Measurements from ENCODE around the gene EIF2B4. TPM values are rescaled to one million over a fixed set of nuclear protein-coding genes. Genes with fewer than 3 reads are reported as not detected.

EIF2B4 gene
- total and polyA plus RNA-seq, 9 of the 15 experiments (the other 6 are each of a cell fraction or from before 2014, with no cell fraction given), result 29.7 to 80.3 (median 58.9) TPM

DNA sequence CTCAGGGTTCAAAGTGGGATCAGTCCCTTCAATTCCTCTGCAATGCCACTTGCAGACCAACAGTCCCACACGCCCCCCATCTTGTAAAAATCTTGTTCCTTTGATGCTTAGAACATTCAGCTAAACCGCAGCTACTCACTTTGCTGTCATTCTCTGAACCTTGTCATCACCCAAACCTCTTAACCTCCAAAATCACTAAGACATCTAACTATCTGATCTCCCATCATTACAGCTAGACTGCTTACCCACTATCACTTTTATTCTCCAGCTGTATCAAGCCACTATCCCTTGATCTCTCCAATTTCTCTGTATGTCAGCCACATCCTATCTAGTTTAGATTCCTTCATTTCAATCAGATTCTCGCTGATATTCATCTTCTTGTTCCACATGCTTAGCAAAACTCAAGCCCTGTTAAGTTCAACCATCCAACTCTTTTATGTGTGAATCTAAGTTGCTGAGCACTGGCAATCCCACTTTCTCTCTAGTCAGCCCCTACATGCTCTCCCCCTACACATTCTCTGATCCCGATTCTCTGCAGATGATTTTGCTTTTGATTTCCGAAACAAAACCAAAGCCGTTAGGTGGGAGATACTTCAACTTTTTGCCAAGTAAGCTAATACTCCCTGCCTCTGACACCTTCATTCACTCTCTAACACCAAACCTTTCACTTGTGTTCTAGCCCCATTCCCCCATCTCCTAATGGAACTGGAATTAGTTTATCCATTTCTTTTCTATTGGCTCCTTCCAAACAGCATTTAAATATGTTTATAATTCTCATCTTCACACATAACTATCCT lies 18.1 kb downstream of the EIF2B4 start:
- 65% methylated on average over 6 of the region's 6 CpGs for WGBS (ENCODE audit: insufficient coverage, low coverage, missing lambda C conversion rate)
- peaks cover 17% of the 10 kb centered on the region; the same call in 2 of the 3 replicates for H3K36me3 ChIP-seq (ENCODE audit: control insufficient read depth, insufficient read depth, low read length)
- H3K79me2 ChIP-seq (ENCODE audit: control insufficient read depth, insufficient read depth, low read length), result peaks cover 93% of the 10 kb centered on the region
- FAIRE-seq (no peak), ATAC-seq (no peak), DNase-seq (ENCODE audit: extremely low read depth in 1 of 4, low spot score in 3 of 4) (no peak)
- no peaks in the 10 kb centered on the region for H4K20me1 ChIP-seq (replicated peaks; ENCODE audit: control insufficient read depth, insufficient read depth, low read length)
- no peak overlapping the region for H3K9ac ChIP-seq (ENCODE audit: insufficient read depth in 1 of 2, low read depth in 2 of 2, low read length in 2 of 2)
- no peaks in the 10 kb centered on the region for H3K9me3 ChIP-seq (replicated peaks; ENCODE audit: control insufficient read depth, insufficient read depth, low read depth, low read length)
- TF ChIP-seq ZNF316 (IDR thresholded peaks at IDR 0.05) (peak; percentile 84), MAFG (tag; conservative IDR thresholded peaks at IDR 0.05) (peak; percentile 54; the same call in 1 of the 2 replicates), MAFF (IDR thresholded peaks at IDR 0.05; ENCODE audit: low read length) (peak; percentile 45; the same call in 1 of the 2 replicates), NEUROD1 (IDR thresholded peaks at IDR 0.05; ENCODE audit: borderline replicate concordance, low read depth, low read length, partially characterized antibody) (no peak), C11orf30 (IDR thresholded peaks at IDR 0.05; ENCODE audit: low read depth) (peak; percentile 75)
- TF ChIP-seq, protein P1, sequence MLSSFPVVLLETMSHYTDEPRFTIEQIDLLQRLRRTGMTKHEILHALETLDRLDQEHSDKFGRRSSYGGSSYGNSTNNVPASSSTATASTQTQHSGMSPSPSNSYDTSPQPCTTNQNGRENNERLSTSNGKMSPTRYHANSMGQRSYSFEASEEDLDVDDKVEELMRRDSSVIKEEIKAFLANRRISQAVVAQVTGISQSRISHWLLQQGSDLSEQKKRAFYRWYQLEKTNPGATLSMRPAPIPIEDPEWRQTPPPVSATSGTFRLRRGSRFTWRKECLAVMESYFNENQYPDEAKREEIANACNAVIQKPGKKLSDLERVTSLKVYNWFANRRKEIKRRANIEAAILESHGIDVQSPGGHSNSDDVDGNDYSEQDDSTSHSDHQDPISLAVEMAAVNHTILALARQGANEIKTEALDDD (IDR thresholded peaks at IDR 0.05), result 0 out of 2 replicates have a peak, but pooled peaks have one; percentile 36
- no peaks in the 10 kb centered on the region for H3K27me3 ChIP-seq (ENCODE audit: control insufficient read depth in 2 of 2, insufficient read depth in 2 of 2, low read length in 2 of 2)
- CTCF ChIA-PET (ENCODE audit: low intra/inter-chr PET ratio), result interaction anchor here (0.8 kb wide), 1 partner anchor 31 kb away, joined by 4 read pairs; no protein-coding TSS in a partner anchor
- in situ Hi-C loops (cut with MboI), result no loop called here
- intact Hi-C loops (cut with micrococcal nuclease), result no loop called here
- no peak overlapping the region for H2AFZ ChIP-seq (ENCODE audit: low read depth, low read length)
- no peak overlapping the region for H3K4me3 ChIP-seq
- peaks cover 9 to 12% of the 10 kb centered on the region in 2 experiments; a peak in 4 of 5 replicates for H3K4me1 ChIP-seq (replicated peaks in 1 of 2; ENCODE audit: control insufficient read depth in 2 of 2, insufficient read depth in 2 of 2, low read length in 2 of 2)
- H3K4me2 ChIP-seq (ENCODE audit: insufficient read depth, low read length), result no peak overlapping the region
- H3K9me1 ChIP-seq (ENCODE audit: control insufficient read depth, insufficient read depth, low read length), result no peaks in the 10 kb centered on the region
- POLR2A ChIA-PET, result interaction anchor here (0.7 to 1.7 kb wide), 3 partner anchors 10 to 17 kb away, joined by 3 to 9 read pairs (median 4); no protein-coding TSS in a partner anchor
- BruUV-seq (replicated peaks), result no TSS peak
- no peak overlapping the region for H3K27ac ChIP-seq (ENCODE audit: extremely low read depth, low read depth, low read length)

All from K562 (cell line).